ENCODE data around the gene RPL3. TPM values are rescaled to one million over a fixed set of nuclear protein-coding genes. Genes with fewer than 3 reads are reported as not detected.

RPL3 gene
- polyA plus RNA-seq, 1 experiment, result 4,772 TPM

DNA sequence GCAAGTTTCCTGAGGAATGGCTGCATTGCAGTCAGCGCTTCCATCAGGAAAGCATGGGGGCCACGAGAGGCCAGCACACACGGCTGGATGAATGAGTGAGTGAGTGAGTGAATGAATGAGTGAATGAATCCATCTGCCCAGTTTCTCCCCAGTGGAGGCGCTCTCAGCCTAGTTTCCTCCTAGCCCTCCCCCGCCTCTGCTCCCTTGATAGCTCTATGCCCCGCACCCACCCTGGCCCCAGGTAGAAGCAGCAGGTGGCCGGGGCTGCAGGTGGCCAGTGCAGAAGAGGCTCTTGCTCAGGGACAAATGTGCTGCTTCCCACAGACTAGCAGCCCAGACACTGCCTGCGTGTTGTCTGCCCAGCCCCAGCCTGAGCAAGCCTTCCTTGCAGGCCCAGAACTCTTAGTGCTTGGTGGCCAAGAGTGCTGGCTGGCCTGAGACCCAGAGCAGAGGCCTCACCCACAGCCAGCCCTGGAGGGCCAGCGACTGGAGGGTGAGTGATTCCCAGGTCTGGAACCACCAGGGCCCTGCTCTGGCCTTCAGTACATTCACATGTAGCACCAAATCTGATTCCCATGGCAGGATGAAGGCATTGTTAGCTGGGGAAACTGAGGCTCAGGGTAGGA, 43.5 kb downstream of the RPL3 start:
- H3K27me3 ChIP-seq (ENCODE audit: control insufficient read depth, insufficient read depth, low read length), result no peaks in the 10 kb centered on the region

DNA sequence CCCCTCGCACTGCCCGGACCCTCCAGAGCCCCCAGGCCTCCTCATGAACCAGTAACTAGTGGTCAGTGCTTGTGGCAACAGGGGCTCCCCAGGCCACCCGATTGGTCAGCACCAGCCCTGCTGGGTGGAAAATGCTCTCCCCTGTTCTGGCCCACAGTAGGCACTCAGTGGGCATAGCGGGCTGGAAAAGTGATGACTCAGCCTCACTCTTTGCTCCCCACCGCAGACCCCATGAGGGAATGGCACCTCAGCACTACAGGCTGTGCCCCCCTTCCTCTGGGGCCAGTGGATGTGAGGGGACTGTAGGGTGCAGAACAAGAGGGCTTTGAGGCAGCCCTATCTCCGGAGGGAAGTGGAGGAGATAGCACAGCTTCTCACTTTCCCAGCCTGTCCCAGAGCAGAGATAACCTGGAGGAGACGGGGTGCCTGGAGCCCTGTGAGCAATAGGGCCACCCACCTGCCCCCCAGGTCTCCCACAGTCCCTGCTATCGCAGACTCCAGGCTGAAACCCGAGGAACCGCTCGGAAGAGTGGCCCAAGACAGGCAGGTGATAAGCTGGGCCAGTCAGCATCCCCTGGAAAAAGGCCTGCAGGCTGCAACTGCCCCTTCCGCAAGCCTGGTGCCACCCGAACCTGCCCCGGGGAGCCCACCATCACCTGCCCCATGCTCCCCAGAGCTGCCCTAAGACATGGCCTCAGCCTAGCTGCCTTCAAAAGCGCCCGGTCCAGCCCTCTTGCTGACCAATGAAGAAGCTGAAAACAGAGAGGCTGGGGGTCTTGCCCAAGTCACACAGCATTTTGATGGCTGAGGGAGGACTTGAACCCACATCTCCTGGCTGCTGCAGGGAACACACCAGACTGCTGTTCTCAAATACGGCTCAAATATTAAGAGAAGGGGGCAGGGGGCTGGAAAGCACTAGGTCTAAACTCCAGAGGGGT, 45.2 kb downstream of the RPL3 start:
- TF ChIP-seq, protein P1, sequence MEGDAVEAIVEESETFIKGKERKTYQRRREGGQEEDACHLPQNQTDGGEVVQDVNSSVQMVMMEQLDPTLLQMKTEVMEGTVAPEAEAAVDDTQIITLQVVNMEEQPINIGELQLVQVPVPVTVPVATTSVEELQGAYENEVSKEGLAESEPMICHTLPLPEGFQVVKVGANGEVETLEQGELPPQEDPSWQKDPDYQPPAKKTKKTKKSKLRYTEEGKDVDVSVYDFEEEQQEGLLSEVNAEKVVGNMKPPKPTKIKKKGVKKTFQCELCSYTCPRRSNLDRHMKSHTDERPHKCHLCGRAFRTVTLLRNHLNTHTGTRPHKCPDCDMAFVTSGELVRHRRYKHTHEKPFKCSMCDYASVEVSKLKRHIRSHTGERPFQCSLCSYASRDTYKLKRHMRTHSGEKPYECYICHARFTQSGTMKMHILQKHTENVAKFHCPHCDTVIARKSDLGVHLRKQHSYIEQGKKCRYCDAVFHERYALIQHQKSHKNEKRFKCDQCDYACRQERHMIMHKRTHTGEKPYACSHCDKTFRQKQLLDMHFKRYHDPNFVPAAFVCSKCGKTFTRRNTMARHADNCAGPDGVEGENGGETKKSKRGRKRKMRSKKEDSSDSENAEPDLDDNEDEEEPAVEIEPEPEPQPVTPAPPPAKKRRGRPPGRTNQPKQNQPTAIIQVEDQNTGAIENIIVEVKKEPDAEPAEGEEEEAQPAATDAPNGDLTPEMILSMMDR (IDR thresholded peaks at IDR 0.05; ENCODE audit: insufficient read depth, low read depth, low read length), result no peak
- ChIA-PET POLR2A (no interaction called here), CTCF (interaction anchor here (0.6 kb wide), 1 partner anchor 860 kb away, joined by 3 read pairs; no protein-coding TSS in a partner anchor)
- no peak for DNase-seq (ENCODE audit: low read depth)
- no peaks in the 10 kb centered on the region for H3K36me3 ChIP-seq (ENCODE audit: control insufficient read depth, insufficient read depth, low read length)
- no peaks in the 10 kb centered on the region for H3K27me3 ChIP-seq (ENCODE audit: control insufficient read depth, insufficient read depth, low read length)
- H3K4me3 ChIP-seq (ENCODE audit: low read depth, low read length), result no peak overlapping the region

More for the DNA sequence above, 43.5 kb downstream of the RPL3 start:
- POLR2A ChIA-PET, result no interaction called here
- H3K36me3 ChIP-seq (ENCODE audit: control insufficient read depth, insufficient read depth, low read length), result no peaks in the 10 kb centered on the region
- CTCF ChIA-PET, result no interaction called here
- H3K4me3 ChIP-seq (ENCODE audit: low read depth, low read length), result no peak overlapping the region
- TF ChIP-seq, protein P1 (IDR thresholded peaks at IDR 0.05; ENCODE audit: insufficient read depth, low read depth, low read length), result no peak
- no peak for DNase-seq (ENCODE audit: low read depth)

DNA sequence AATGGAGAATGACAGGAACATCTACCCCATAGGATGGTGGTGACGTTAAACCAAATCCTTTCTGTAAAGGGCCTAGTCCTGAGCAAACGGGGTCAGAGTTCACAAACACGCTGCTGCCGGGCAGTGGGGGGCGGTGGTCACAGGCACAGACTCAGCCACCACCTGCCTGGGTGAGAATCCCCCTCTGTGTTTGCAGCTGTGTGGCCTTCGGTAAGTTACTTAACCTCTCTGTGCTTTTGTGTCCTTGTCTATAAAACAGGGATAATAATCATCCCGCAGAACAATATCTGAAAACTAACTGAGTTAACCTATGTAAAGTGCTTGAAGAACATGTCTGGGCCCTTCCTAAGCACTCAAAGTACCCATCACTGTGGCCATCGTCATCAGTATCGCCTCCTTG, 48.6 kb downstream of the RPL3 start:
- no peak for DNase-seq (ENCODE audit: low read depth)
- no peak overlapping the region for H3K4me3 ChIP-seq (ENCODE audit: low read depth, low read length)
- TF ChIP-seq, protein P1 (IDR thresholded peaks at IDR 0.05; ENCODE audit: insufficient read depth, low read depth, low read length), result no peak
- no peaks in the 10 kb centered on the region for H3K36me3 ChIP-seq (ENCODE audit: control insufficient read depth, insufficient read depth, low read length)
- ChIA-PET CTCF (no interaction called here), POLR2A (no interaction called here)
- no peaks in the 10 kb centered on the region for H3K27me3 ChIP-seq (ENCODE audit: control insufficient read depth, insufficient read depth, low read length)

DNA sequence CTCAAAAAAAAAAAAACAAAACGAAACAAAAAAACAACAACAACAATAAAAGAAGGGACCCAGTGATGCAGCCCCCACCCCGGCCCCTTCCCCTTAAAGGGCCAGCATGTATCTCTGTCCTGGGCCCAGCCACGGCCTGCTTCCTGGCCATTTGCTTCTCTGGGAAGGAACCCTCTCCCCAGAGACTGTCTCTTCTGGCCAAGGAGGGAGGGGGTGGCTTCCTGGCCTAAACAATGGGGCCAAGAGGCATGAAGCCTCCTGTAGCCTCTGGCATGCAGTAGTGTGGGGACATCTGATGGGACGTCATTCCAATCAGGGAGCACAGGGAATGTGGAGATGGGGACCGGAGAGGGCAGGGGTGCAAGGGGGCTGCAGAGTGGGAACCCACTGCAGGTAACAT, 49.1 kb downstream of the RPL3 start:
- Histone ChIP-seq H3K36me3 (ENCODE audit: control insufficient read depth, insufficient read depth, low read length) (no peaks in the 10 kb centered on the region), H3K27me3 (ENCODE audit: control insufficient read depth, insufficient read depth, low read length) (no peaks in the 10 kb centered on the region), H3K4me3 (ENCODE audit: low read depth, low read length) (no peak overlapping the region)
- no peak for DNase-seq (ENCODE audit: low read depth)
- POLR2A ChIA-PET, result no interaction called here
- TF ChIP-seq, protein P1 (IDR thresholded peaks at IDR 0.05; ENCODE audit: insufficient read depth, low read depth, low read length), result no peak
- CTCF ChIA-PET, result no interaction called here

GRCh38 chr22:39269095-39269790, 50.2 kb downstream of the RPL3 start:
- POLR2A ChIA-PET, result no interaction called here
- no peaks in the 10 kb centered on the region for H3K27me3 ChIP-seq (ENCODE audit: control insufficient read depth, insufficient read depth, low read length)
- CTCF ChIA-PET, result interaction anchor here (0.8 kb wide), 1 partner anchor 36 kb away, joined by 4 read pairs; no protein-coding TSS in a partner anchor
- no peaks in the 10 kb centered on the region for H3K36me3 ChIP-seq (ENCODE audit: control insufficient read depth, insufficient read depth, low read length)
- TF ChIP-seq, protein P1 (IDR thresholded peaks at IDR 0.05; ENCODE audit: insufficient read depth, low read depth, low read length), result no peak
- H3K4me3 ChIP-seq (ENCODE audit: low read depth, low read length), result no peak overlapping the region
- DNase-seq (ENCODE audit: low read depth), result no peak
